Measurements from ENCODE around the gene NPR3.

DNA sequence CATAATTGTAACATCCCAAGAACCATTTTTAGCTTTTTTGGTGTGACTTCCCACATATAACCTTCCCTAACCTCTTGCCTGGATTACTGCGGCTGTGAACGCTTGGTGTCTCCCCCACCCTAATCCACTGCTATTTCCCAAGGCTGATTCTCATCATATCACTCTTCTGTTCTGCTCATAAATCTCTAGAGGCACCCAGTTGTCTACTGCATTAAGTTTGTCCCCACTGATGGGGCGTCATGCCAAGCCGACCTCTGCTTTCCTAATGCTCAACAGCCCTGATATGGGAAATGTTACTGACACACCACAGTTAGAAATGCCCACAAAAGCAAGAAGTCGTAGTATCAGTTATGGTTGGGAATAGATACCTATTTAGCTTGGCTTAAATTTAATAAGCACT, 24.4 kb downstream of the NPR3 start:
- TF ChIP-seq, protein P1, sequence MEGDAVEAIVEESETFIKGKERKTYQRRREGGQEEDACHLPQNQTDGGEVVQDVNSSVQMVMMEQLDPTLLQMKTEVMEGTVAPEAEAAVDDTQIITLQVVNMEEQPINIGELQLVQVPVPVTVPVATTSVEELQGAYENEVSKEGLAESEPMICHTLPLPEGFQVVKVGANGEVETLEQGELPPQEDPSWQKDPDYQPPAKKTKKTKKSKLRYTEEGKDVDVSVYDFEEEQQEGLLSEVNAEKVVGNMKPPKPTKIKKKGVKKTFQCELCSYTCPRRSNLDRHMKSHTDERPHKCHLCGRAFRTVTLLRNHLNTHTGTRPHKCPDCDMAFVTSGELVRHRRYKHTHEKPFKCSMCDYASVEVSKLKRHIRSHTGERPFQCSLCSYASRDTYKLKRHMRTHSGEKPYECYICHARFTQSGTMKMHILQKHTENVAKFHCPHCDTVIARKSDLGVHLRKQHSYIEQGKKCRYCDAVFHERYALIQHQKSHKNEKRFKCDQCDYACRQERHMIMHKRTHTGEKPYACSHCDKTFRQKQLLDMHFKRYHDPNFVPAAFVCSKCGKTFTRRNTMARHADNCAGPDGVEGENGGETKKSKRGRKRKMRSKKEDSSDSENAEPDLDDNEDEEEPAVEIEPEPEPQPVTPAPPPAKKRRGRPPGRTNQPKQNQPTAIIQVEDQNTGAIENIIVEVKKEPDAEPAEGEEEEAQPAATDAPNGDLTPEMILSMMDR (IDR thresholded peaks at IDR 0.05), result no peak
- no peak for TF ChIP-seq POLR2A (IDR thresholded peaks at IDR 0.05)

Measured in sigmoid colon (tissue), 3 donors.